Urothelium cell line (cell line): ENCODE results near the gene MBOAT1.
"Not testable (repeated sequence)": the region's sequence is repeated elsewhere in the genome, so short reads cannot be mapped to it uniquely, and the experiment has no call there.

Source experiments
- DNase-seq: peaks from one replicate; pipeline ENCODE4 v3.0.0; 2011; ENCODE audit warnings: low spot score, mixed read lengths
- FAIRE-seq: peaks from 2 replicates; lab custom pipeline; 2011; peaks lifted over from hg19 to GRCh38; lab: Jason Lieb, UNC

Gene MBOAT1

GRCh38 chr6:20204512-20204894, 7.8 kb downstream of the MBOAT1 start:
- no peak for FAIRE-seq
- no peak for DNase-seq

GRCh38 chr6:20203561-20204511, 8.4 kb downstream of the MBOAT1 start:
- FAIRE-seq (no peak), DNase-seq (no peak)

DNA sequence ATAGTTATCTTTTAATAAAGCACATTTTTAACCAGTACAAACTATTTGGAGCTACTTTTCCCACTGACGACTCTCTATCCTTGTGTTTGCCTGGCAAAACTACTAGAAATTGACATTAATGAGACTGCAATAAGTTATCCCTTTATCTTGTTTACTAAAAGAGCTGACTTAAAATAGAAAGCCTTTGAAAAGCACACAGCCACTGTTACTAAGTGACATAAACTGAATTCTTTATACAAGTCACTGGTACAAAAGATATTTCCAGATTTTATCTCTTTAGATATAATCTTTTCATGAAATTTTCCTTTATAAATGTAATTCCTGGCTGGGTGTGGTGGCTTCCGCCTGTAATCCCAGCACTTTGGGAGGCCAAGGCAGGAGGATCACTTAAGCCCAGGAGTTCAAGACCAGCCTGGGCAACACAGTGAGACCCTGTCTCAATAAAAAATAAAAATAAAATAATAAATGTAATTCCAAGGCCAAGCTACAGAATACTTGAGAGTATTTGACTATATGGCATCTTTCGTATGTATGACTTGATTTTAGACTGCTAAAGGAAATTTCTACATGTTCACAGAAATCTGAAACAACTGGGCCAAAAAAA, 9.5 kb downstream of the MBOAT1 start:
- FAIRE-seq (no peak), DNase-seq (no peak)

GRCh38 chr6:20202324-20202658, 10.0 kb downstream of the MBOAT1 start:
- no peak for DNase-seq
- no peak for FAIRE-seq

- DNase-seq = no peak
- no peak for FAIRE-seq
These were observed 11.3 kb downstream of the MBOAT1 start for GRCh38 chr6:20200761-20201630.

DNA sequence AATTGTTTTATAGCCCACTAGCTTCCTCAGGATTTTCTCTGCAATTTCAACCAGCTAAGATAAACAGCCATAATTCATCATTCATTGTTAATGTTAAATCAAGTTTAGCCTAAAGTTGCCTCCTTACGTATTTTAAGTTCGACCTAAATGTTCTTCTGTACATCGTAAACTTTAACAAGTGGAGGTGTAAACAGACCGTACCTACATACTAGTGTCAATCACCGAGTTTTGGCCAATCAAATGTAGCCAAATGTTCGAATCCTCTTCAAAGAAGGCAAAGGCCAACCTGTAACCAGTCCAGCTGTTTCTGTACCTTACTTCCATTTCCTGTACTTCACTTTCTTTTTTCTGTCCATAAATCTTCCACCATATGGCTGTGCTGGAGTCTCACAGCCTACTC, 13.5 kb downstream of the MBOAT1 start:
- no peak for FAIRE-seq
- DNase-seq = no peak

DNA sequence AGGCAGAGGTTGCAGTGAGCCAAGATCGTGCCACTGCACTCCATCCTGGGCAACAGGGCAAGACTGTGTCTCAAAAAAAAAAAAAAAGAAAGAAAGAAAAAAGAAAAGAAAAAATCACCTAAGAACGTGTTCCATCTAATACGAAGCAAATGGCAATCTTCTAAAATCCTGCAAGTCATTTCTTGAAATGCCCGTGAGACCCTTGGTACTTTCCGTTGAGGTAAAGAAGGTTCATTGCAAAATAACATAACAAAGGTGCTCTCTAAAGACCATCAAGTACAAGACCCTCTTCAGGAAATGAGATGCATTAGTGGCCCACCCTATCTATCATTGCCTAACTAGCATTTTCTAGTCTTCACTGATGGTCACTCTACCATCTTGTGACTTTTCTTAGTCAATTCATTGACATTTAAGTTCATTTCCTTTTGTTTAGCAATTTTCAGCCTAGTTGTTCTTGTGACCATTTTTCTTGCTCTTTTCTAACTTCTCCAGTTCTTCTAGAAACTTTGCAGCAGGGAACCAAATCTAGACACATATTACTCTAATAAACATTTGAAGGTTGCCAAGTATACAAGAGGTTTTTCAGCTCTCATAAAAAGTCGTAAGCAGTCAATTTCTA, 14.0 kb downstream of the MBOAT1 start:
- DNase-seq = no peak

DNA sequence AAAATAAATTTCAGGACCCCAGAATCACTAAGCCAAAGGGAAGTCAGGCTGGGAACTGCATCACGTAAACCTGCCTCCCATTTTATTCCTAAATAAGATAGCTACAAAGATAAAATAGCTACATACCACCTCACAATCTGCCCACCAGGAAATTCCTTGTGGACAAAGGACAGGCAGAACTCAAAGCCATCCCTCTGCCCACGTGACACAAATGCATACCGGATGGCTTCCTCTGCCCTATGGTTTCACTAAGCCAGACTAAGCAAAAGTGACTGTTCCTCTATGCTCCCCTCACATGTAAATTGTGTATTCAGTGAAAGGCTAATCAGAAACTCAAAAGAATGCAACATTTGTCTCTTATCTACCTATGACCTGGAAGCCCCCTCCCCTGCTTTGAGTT, 15.0 kb downstream of the MBOAT1 start:
- FAIRE-seq (no peak), DNase-seq (no peak)

More for the DNA sequence above, 14.0 kb downstream of the MBOAT1 start:
- FAIRE-seq = no peak

DNA sequence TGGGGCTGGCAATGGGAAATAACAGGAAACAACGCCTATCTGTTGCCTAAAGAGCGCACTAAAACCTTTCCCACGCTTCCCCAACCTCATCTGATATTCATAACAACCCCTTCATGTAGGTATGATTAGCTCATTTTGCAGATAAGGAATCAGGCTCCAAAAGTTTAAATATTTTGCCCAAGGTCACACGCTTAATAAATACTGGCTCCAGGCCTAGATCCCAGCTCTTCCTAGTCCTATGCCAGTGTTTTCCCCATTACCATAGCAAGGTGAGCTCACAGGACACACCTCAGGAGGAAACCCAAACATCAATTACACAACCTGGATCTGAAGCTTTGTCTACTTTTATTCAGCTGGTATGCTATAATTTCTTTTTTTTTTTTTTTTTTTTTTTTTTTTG, 19.6 kb downstream of the MBOAT1 start:
- no peak for FAIRE-seq
- DNase-seq = no peak

- no peak for DNase-seq
These were observed 20.3 kb downstream of the MBOAT1 start for GRCh38 chr6:20191992-20192391.

GRCh38 chr6:20188630-20189075, 23.6 kb downstream of the MBOAT1 start:
- DNase-seq (no peak), FAIRE-seq (no peak)

More at GRCh38 chr6:20191992-20192391, 20.3 kb downstream of the MBOAT1 start:
- FAIRE-seq = no peak

GRCh38 chr6:20186981-20187380, 25.3 kb downstream of the MBOAT1 start:
- DNase-seq = no peak
- no peak for FAIRE-seq

GRCh38 chr6:20183706-20184105, 28.6 kb downstream of the MBOAT1 start:
- no peak for FAIRE-seq
- DNase-seq = no peak

DNA sequence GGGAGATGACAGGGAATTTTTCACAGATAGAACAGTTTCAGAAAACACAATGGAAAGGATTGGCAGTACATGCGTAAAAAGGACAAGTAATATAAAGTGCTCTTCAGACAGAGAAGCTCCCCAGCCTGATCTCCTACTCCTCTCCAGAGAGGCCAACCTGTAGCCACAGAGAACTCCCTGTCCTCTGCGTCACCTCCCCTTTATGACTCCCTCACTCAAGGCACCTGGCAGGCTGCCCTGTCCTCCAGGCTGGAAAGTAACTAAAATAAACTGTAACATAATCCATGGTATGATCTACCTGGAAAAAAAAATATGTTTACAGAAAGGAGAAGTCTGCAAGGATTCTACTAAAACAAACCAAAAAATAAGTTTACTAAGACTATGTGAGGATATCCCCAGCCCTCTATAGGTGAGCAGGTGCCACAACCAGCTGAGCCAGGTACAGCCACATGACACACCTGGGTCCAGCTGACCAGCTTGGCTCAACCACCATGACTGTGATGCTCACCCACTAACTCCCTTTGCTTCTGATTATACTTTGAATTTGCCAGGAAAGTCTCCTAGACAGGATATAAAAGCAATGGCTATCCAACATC, 29.2 kb downstream of the MBOAT1 start:
- DNase-seq = no peak
- FAIRE-seq = no peak

DNA sequence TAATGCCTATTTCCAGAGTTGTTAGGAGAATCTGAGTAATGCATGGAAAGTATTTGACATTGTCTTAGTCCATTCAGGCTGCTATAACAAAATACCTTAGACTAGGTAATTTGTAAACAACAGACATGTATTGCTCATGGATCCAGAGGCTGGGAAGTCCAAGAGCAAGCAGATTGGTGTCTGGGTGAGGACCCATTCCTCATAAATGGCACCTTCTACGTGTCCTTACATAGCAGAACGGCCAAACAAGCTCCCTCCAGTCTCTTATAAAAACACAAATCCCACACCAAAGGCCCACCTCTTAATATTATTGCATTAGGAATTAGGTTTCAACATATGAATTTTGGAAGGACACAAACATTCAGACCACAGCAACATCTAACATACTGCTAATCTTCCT, 30.2 kb downstream of the MBOAT1 start:
- FAIRE-seq = no peak
- DNase-seq = no peak

DNA sequence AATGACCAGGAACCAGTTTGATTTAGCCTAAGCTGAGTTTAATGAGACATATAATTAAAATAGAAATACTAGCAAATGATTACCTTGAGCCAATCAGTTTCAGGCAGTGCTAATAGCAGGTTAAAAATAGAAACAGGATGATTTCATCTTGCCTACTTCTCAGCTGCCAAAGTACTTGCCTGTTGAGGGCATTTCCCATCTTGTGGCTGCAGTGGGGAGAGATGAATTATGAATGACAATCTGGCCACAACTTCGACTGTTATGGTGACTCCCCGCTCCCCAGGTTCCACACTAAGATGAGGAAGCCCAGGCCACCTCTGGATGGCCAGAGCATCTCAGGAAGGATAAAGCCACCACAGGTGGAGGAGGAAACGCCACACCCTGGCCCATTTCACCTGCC, 31.3 kb downstream of the MBOAT1 start:
- DNase-seq (no peak), FAIRE-seq (no peak)

- not testable (repeated sequence) for FAIRE-seq
These were observed 32.8 kb downstream of the MBOAT1 start for GRCh38 chr6:20179287-20180045.

GRCh38 chr6:20178327-20178726, 33.9 kb downstream of the MBOAT1 start:
- DNase-seq = no peak
- FAIRE-seq = no peak

More at GRCh38 chr6:20179287-20180045, 32.8 kb downstream of the MBOAT1 start:
- DNase-seq = not testable (repeated sequence)

GRCh38 chr6:20175810-20176410, 36.4 kb downstream of the MBOAT1 start:
- FAIRE-seq = no peak
- DNase-seq = no peak
